ENCODE results near the gene SLC25A21. TPM values are rescaled to one million over a fixed set of nuclear protein-coding genes. Genes with fewer than 3 reads are reported as not detected.

Gene SLC25A21
- total RNA-seq, 2 experiments from 2014 or later: not detected

DNA sequence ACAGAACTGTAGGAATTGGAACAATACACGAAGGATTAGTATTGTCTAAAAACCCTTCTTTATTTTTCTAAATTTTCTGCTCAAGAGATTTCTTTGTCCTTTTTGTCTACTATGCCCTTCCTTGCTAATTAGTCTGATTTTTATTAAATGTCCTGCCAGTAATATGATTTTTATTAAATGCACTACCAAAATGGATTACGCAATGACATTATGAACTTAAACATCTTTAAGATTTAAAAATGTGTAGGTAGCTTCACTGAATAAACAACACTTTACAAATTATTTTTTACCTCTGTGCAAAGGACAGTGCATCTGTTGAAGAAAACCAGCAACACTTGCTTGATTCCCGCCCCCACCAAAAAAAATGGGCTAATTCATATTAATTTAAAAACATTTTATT lies 519.0 kb downstream of the SLC25A21 start:
- ATAC-seq (no peak), DNase-seq (no peak)
- CTCF ChIA-PET: no interaction called here
- TF ChIP-seq, protein P1, sequence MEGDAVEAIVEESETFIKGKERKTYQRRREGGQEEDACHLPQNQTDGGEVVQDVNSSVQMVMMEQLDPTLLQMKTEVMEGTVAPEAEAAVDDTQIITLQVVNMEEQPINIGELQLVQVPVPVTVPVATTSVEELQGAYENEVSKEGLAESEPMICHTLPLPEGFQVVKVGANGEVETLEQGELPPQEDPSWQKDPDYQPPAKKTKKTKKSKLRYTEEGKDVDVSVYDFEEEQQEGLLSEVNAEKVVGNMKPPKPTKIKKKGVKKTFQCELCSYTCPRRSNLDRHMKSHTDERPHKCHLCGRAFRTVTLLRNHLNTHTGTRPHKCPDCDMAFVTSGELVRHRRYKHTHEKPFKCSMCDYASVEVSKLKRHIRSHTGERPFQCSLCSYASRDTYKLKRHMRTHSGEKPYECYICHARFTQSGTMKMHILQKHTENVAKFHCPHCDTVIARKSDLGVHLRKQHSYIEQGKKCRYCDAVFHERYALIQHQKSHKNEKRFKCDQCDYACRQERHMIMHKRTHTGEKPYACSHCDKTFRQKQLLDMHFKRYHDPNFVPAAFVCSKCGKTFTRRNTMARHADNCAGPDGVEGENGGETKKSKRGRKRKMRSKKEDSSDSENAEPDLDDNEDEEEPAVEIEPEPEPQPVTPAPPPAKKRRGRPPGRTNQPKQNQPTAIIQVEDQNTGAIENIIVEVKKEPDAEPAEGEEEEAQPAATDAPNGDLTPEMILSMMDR (IDR thresholded peaks at IDR 0.05): no peak
- H3K9me3 Mint-ChIP-seq: no peaks in the 10 kb centered on the region
- POLR2A ChIA-PET: no interaction called here
- intact Hi-C loops (cut with micrococcal nuclease): loop anchor here (10.0 kb wide), 2 partner anchors 291 to 941 kb away; partner anchors contain the start of genes FOXA1 and TTC6
- H3K27me3 Mint-ChIP-seq: peaks cover 76% of the 10 kb centered on the region
- H3K4me3 Mint-ChIP-seq: no peak overlapping the region
- H3K27ac Mint-ChIP-seq: no peak overlapping the region
- no peaks in the 10 kb centered on the region for H3K36me3 Mint-ChIP-seq (ENCODE audit: low read depth)
- H3K4me1 Mint-ChIP-seq (ENCODE audit: low read depth): peaks cover 13% of the 10 kb centered on the region

DNA sequence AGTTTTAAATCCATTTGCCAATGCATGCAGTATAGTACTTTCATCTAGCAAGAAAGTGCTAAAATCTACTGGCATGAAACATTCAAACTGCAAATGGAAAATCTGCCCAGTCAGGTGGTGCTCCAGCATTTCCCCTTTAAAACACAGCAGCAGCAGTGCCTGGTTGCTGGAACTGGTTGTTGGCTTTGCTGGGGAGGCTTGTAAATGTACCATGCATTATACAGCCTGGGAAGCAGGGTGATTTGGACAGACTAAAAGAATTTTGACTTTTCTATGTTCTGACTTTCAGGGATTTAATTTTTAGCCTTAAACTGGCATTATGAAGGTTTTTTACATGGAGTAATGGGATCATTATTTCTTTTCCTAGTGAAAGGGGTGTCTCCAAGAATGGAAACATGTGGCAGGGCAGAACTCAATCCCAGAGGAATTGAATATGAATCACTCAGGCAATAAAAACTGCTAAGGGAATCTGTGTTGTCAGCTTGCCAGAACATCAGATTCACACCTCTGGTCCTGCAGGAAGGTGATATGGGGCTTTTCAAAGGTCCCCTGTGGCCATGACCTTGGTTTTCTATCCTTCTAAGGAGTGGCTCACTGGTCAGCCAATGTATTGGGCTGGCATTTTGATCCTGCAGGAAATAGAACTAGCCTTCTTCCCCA lies 519.7 kb downstream of the SLC25A21 start:
- H3K36me3 Mint-ChIP-seq (ENCODE audit: low read depth): no peaks in the 10 kb centered on the region
- peaks cover 13% of the 10 kb centered on the region for H3K4me1 Mint-ChIP-seq (ENCODE audit: low read depth)
- TF ChIP-seq, protein P1 (IDR thresholded peaks at IDR 0.05): no peak
- CTCF ChIA-PET: no interaction called here
- no peak for DNase-seq
- no peaks in the 10 kb centered on the region for H3K9me3 Mint-ChIP-seq
- POLR2A ChIA-PET: no interaction called here
- H3K4me3 Mint-ChIP-seq: no peak overlapping the region
- peaks cover 78% of the 10 kb centered on the region for H3K27me3 Mint-ChIP-seq
- no peak overlapping the region for H3K27ac Mint-ChIP-seq
- ATAC-seq: no peak
- intact Hi-C loops (cut with micrococcal nuclease): loop anchor here (10.0 kb wide), 2 partner anchors 292 to 942 kb away; partner anchors contain the start of genes FOXA1 and TTC6

DNA sequence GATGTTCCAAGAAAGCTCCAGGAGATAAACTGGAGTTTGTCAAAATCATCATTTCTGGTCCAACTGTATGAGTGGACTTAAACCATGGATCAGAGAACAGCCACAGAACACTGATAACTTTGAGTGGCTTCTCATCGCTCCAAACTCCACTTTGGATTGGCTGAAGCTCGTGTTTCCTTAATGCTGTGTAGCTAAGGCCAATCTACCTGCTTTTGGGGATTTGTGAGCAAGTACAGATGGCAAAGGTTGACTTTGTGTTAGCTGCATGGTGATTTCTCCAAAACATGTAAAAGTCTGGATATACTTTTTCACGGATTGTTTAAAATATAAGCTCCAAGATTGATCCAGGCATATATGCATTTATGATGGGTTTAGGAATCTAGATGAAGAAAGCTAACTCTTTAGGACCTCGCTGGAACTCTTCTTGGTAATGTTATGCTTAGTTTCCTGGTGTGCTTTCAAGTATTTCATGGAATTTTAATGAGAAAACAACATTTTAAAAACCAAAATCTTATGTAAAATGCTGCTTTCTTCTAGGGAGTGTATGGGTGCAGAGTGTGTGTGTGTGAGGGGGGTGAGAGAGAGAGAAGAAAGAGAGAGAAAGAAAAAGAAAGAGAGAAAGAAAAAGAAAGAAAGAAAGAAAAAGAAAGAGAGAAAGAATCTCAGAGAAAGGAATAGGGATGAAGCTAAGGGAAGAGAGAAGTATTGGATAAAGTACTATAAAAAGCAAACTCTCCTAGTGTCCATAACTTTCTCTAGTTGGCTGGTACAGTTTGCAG lies 522.3 kb downstream of the SLC25A21 start:
- H3K27ac Mint-ChIP-seq: no peak overlapping the region
- DNase-seq (no peak), ATAC-seq (no peak)
- ChIA-PET POLR2A (no interaction called here), CTCF (interaction anchor here (1.1 kb wide), 1 partner anchor 10 kb away, joined by 3 read pairs; no protein-coding TSS in a partner anchor)
- intact Hi-C loops (cut with micrococcal nuclease): loop anchor here (10.0 kb wide), 2 partner anchors 295 to 945 kb away; partner anchors contain the start of genes FOXA1 and TTC6
- TF ChIP-seq, protein P1 (IDR thresholded peaks at IDR 0.05): no peak
- H3K27me3 Mint-ChIP-seq: peaks cover 70% of the 10 kb centered on the region
- H3K4me3 Mint-ChIP-seq: no peak overlapping the region
- H3K9me3 Mint-ChIP-seq: no peaks in the 10 kb centered on the region
- H3K4me1 Mint-ChIP-seq (ENCODE audit: low read depth): peaks cover under 1% of the 10 kb centered on the region
- H3K36me3 Mint-ChIP-seq (ENCODE audit: low read depth): no peaks in the 10 kb centered on the region

- ATAC-seq: no peak
- Mint-ChIP-seq H3K4me1 (ENCODE audit: low read depth) (no peaks in the 10 kb centered on the region), H3K4me3 (no peak overlapping the region), H3K36me3 (ENCODE audit: low read depth) (no peaks in the 10 kb centered on the region), H3K27ac (no peak overlapping the region), H3K9me3 (no peaks in the 10 kb centered on the region), H3K27me3 (peaks cover 54% of the 10 kb centered on the region)
- CTCF ChIA-PET: interaction anchor here (0.9 to 1.5 kb wide), 4 partner anchors 8 to 294 kb away, joined by 3 to 5 read pairs (median 4); no protein-coding TSS in a partner anchor
- DNase-seq: no peak
- POLR2A ChIA-PET: no interaction called here
- TF ChIP-seq, protein P1 (IDR thresholded peaks at IDR 0.05): no peak
- intact Hi-C loops (cut with micrococcal nuclease): no loop called here
These were observed 524.3 kb downstream of the SLC25A21 start for GRCh38 chr14:36647824-36648753.

Data from activated CD8-positive, alpha-beta T cell treated with anti-CD3 and anti-CD28 coated beads for 36 hours (primary cell).